ENCODE measurements around the gene ZNF552. TPM values are rescaled to one million over a fixed set of nuclear protein-coding genes. Genes with fewer than 3 reads are reported as not detected.

Gene ZNF552
- total and polyA plus RNA-seq, 2 of the 13 experiments (the other 11 are each of a cell fraction or from before 2014, with no cell fraction given), result 8.1 to 16.6 TPM

- TF ChIP-seq KDM3A (CRISPR knock-in tag; IDR thresholded peaks at IDR 0.05; ENCODE audit: low read depth) (no peak), HIVEP1 (CRISPR knock-in tag; IDR thresholded peaks at IDR 0.05) (peak; percentile 50; the same call in 1 of the 2 replicates), ATF7-NPFF (CRISPR knock-in tag; IDR thresholded peaks at IDR 0.05; ENCODE audit: low read depth) (no peak), RBM39 (IDR thresholded peaks at IDR 0.05; ENCODE audit: low read depth, low read length, poor library complexity, severe bottlenecking) (no peak), MED8 (CRISPR knock-in tag; IDR thresholded peaks at IDR 0.05; ENCODE audit: insufficient replicate concordance) (no peak), GATAD2A (CRISPR knock-in tag; IDR thresholded peaks at IDR 0.05) (peak; percentile 28; the same call in 1 of the 2 replicates), ZFP41 (CRISPR knock-in tag; IDR thresholded peaks at IDR 0.05; ENCODE audit: borderline replicate concordance) (no peak), UBTF (CRISPR knock-in tag; IDR thresholded peaks at IDR 0.05) (peak; percentile 70; the same call in 1 of the 2 replicates), ZNF574 (CRISPR knock-in tag; IDR thresholded peaks at IDR 0.05) (peak; percentile 84), ZNF512 (CRISPR knock-in tag; IDR thresholded peaks at IDR 0.05) (no peak), ZSCAN22 (CRISPR knock-in tag; IDR thresholded peaks at IDR 0.05) (0 out of 2 replicates have a peak, but pooled peaks have one; percentile 25), ZNF121 (CRISPR knock-in tag; IDR thresholded peaks at IDR 0.05) (no peak), ZBTB10 (CRISPR knock-in tag; IDR thresholded peaks at IDR 0.05; ENCODE audit: borderline replicate concordance) (no peak), ZNF672 (CRISPR knock-in tag; IDR thresholded peaks at IDR 0.05) (no peak), ZNF451 (CRISPR knock-in tag; IDR thresholded peaks at IDR 0.05) (no peak), SYNCRIP (IDR thresholded peaks at IDR 0.05; ENCODE audit: insufficient read depth, low read depth, low read length) (no peak), TERF1 (CRISPR knock-in tag; IDR thresholded peaks at IDR 0.05) (peak; percentile 50; the same call in 1 of the 2 replicates), NFE2L1 (CRISPR knock-in tag; IDR thresholded peaks at IDR 0.05; ENCODE audit: borderline replicate concordance) (0 out of 2 replicates have a peak, but pooled peaks have one; percentile 77)
Observed at GRCh38 chr19:57814505-57815246, at the start of gene ZNF552 (continued).
